Prostate gland (tissue), 2 donors: ENCODE data around the gene GRAMD2B. TPM values are rescaled to one million over a fixed set of nuclear protein-coding genes. Genes with fewer than 3 reads are reported as not detected.

Experiments used
- DNase-seq: peaks from one replicate; pipeline ENCODE4 v3.0.0-alpha.2; 2019; ENCODE audit warnings: low spot score
- H3K27ac ChIP-seq, 2 donors: fragments of 200-600 bp; sonication (generic); 2 replicates each; pipeline ENCODE4 v1.5.1; 2017 to 2019
- H3K27me3 ChIP-seq: fragments of 200-600 bp; sonication (generic); replicated peaks from 2 replicates; pipeline ENCODE4 v1.5.1; 2019; ENCODE audit not compliant: insufficient read depth
- H3K36me3 ChIP-seq, 2 donors: fragments of 200-600 bp; sonication (generic); 1 replicate in 1 of 2; 2 replicates in 1 of 2; pipeline versions ENCODE4 v1.5.1 to v1.8.1; 2017 to 2019
- H3K4me1 ChIP-seq: fragments of 200-600 bp; sonication (generic); replicated peaks from 2 replicates; pipeline ENCODE4 v1.5.1; 2019
- H3K4me3 ChIP-seq, 2 donors: fragments of 200-600 bp; sonication (generic); 2 replicates each; pipeline ENCODE4 v1.5.1; 2017 to 2019
- H3K9me3 ChIP-seq: fragments of 200-600 bp; sonication (generic); 2 replicates; pipeline ENCODE4 v1.5.1; 2017
- POLR2A ChIP-seq: fragments of 450-650 bp; IDR thresholded peaks from one replicate; pipeline ENCODE4 v1.6.1; 2016; ENCODE audit warnings: antibody characterized with exemption, mild to moderate bottlenecking
- POLR2AphosphoS5 ChIP-seq: sonication (generic); formaldehyde crosslinking; IDR thresholded peaks from one replicate; pipeline ENCODE4 v1.6.1; 2017; ENCODE audit warnings: antibody characterized with exemption
- WGBS: methylation state at CpG from one replicate; pipeline ENCODE4 v1.1.5; 2018; 5-methylcytosine and 5-hydroxymethylcytosine counted together
- intact Hi-C: fragments of 100-400 bp; cut with DNase I; formaldehyde crosslinking; loops from one replicate; pipeline ENCODE4 v1.14.2; 2022
- total RNA-seq, 2 donors: library from RNA; depleted of rRNA; stranded (reverse); fragments of >200 nt; gene quantifications; one replicate each; pipeline ENCODE4 v1.1.0, GENCODE V29; 2016
- TF ChIP-seq, protein P1 (sequence below), 4 experiments: fragments of 200-600 bp in 2 of 4; fragments of 450-650 bp in 2 of 4; sonication (generic) in 2 of 4; IDR thresholded peaks; 1 replicate in 3 of 4; 2 replicates in 1 of 4; pipeline ENCODE4 v1.5.1; 2016 to 2019; ENCODE audit warnings: antibody characterized with exemption in 4 of 4, mild to moderate bottlenecking in 2 of 4, moderate library complexity in 2 of 4

Gene GRAMD2B
- total RNA-seq, 2 donors from 2014 or later, result 32.1 to 34.4 TPM

DNA sequence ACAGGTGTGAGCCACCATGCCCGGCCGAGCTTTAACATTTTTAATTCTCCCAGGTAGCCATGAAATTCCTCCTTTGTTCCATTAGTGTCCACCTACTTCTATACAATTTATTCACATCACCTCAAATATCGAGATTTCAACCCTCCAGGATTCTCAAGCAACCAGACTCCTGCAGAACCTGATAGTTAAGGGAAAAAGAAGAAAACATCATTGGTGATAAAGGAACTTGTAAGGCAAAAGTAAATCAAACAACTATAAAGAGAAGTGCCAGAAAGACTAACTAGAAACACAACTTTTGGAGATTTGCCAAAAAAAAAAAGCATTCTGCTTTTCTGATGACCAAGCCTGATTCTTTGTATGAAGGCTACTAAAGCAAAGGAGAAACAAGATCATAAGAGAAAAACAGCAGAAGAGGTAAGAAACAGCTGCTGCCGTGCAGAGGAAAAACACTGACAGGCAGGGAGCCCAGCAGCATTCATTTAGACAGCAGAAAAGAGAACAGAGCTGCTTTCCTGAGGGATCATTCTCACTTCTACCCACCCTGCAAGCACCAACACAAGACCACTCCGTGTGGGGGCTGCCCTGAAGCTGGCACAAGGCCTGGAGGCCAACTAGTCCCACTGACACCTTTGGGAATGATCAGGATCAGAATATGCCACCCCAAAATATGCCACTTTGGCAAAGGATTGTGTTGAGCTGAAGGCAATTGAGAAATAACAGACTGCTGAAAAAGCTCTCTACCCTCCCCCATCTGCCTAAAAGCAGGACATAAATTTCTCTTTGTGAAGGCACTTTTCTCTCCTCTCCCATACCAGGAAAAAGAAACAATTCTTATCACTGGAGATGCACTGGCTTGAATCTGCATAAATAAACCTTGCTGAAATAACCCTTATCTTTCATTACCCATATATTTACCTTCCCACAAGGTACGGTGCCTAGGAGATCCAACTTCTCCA lies 96.7 kb downstream of the GRAMD2B start:
- H3K4me3 ChIP-seq, result no peak overlapping the region
- no peaks in the 10 kb centered on the region for H3K9me3 ChIP-seq
- 17% methylated on average over 6 of the region's 6 CpGs for WGBS
- no peaks in the 10 kb centered on the region for H3K27me3 ChIP-seq
- H3K36me3 ChIP-seq, result no peaks in the 10 kb centered on the region
- intact Hi-C loops, result no loop called here
- peak overlapping the region; percentile 78 for H3K27ac ChIP-seq
- H3K4me1 ChIP-seq, result peaks cover 5% of the 10 kb centered on the region
- peak; percentile 64 for TF ChIP-seq POLR2AphosphoS5
- TF ChIP-seq, protein P1, sequence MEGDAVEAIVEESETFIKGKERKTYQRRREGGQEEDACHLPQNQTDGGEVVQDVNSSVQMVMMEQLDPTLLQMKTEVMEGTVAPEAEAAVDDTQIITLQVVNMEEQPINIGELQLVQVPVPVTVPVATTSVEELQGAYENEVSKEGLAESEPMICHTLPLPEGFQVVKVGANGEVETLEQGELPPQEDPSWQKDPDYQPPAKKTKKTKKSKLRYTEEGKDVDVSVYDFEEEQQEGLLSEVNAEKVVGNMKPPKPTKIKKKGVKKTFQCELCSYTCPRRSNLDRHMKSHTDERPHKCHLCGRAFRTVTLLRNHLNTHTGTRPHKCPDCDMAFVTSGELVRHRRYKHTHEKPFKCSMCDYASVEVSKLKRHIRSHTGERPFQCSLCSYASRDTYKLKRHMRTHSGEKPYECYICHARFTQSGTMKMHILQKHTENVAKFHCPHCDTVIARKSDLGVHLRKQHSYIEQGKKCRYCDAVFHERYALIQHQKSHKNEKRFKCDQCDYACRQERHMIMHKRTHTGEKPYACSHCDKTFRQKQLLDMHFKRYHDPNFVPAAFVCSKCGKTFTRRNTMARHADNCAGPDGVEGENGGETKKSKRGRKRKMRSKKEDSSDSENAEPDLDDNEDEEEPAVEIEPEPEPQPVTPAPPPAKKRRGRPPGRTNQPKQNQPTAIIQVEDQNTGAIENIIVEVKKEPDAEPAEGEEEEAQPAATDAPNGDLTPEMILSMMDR (IDR thresholded peaks at IDR 0.05), result no peak
- no peak for TF ChIP-seq POLR2A
- peak; percentile 39 for DNase-seq

DNA sequence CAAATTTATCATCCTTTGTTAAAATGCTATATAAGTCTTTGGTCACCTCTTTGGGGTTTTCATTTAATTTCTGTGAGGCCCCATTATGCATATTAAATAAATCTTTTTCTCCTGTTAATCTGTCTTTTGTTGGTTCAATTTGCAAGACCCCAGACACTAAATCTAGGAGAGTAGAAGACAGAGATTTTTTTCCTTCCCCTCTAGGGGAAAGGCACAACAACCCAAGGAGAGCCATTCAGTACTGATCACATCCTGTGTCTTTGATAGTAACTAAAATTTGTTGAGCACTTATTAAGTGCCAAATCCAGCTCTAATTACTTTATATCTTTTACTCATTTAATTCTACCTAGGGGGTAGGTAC lies 97.4 kb downstream of the GRAMD2B start:
- TF ChIP-seq POLR2AphosphoS5 (no peak), POLR2A (no peak)
- TF ChIP-seq, protein P1 (IDR thresholded peaks at IDR 0.05), result no peak
- no peaks in the 10 kb centered on the region for H3K27me3 ChIP-seq
- H3K27ac ChIP-seq, result peak overlapping the region; percentile 78
- H3K4me3 ChIP-seq, result no peak overlapping the region
- intact Hi-C loops, result no loop called here
- no peaks in the 10 kb centered on the region for H3K36me3 ChIP-seq
- no peak for DNase-seq
- no peaks in the 10 kb centered on the region for H3K9me3 ChIP-seq
- H3K4me1 ChIP-seq, result peaks cover 5% of the 10 kb centered on the region

DNA sequence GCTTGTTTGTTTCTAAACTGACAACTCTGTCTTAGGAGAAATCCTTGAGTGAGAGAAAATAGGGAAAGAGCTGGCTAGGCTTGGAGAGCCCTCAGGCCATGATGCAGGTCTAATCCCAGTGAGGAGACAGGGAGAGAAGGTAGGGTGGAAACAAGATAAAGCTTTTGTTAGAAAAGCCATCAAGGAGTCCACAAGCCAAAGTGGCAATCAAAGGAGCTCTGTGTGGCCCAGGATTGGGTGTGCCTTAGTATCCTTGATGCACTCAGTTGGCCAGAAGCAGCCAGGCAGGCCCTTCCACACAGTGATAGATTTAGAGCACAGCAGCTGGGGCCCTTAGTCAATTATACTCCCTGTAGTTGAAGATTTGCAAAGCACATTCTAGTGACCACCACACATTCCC lies 97.9 kb downstream of the GRAMD2B start:
- H3K4me3 ChIP-seq, result no peak overlapping the region
- H3K4me1 ChIP-seq, result peaks cover 5% of the 10 kb centered on the region
- no peaks in the 10 kb centered on the region for H3K9me3 ChIP-seq
- H3K27ac ChIP-seq, result peak overlapping the region in 1 of 2 donors; percentile 78
- TF ChIP-seq, protein P1 (IDR thresholded peaks at IDR 0.05), result no peak
- TF ChIP-seq POLR2AphosphoS5, result no peak
- no peak for TF ChIP-seq POLR2A
- no peaks in the 10 kb centered on the region for H3K36me3 ChIP-seq
- DNase-seq, result no peak
- intact Hi-C loops, result no loop called here
- H3K27me3 ChIP-seq, result no peaks in the 10 kb centered on the region

DNA sequence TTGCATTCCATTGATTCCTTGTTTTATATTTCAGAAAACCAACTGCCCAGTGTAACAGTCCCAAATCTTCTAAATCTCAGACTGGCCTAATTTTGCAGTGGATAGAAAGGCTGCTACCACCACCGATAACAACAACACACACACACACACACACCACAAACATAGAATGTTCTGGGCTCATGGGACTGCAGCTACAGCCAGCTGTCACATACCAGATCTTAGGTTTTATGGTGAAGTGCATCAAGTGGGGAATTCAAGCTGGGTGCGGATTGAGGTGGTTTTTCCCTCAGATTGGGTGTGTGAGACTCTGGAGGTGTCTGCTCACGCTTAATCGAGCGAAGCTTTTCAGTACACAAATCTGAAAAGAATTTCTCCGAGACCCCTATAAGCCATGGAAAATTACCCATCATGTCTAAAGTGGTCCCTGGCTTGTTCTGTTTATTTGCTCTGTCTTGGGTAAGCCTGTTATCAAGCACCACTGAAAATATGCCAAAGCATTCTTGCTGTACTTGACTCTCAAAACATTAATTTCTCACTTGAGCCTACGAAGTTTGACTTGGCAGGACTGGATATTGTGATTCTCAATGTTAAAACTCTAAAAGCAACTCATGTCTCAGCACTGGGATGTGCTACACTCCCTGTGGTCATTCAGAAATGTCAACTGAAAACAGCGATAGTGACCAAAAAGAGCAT lies 100.8 kb downstream of the GRAMD2B start:
- Histone ChIP-seq H3K4me1 (peaks cover 5% of the 10 kb centered on the region), H3K4me3 (no peak overlapping the region), H3K36me3 (no peaks in the 10 kb centered on the region), H3K27me3 (no peaks in the 10 kb centered on the region), H3K9me3 (no peaks in the 10 kb centered on the region), H3K27ac (peak overlapping the region in 1 of 2 donors; percentile 15)
- DNase-seq, result no peak
- 55% methylated on average over 8 of the region's 8 CpGs for WGBS
- intact Hi-C loops, result no loop called here
- TF ChIP-seq, protein P1 (IDR thresholded peaks at IDR 0.05), result no peak
- TF ChIP-seq POLR2A (no peak), POLR2AphosphoS5 (no peak)
